ENCODE results near the gene B3GALNT2. TPM values are rescaled to one million over a fixed set of nuclear protein-coding genes. Genes with fewer than 3 reads are reported as not detected.

B3GALNT2 gene
- total RNA-seq, 1 donor from 2014 or later: 16.1 TPM

DNA sequence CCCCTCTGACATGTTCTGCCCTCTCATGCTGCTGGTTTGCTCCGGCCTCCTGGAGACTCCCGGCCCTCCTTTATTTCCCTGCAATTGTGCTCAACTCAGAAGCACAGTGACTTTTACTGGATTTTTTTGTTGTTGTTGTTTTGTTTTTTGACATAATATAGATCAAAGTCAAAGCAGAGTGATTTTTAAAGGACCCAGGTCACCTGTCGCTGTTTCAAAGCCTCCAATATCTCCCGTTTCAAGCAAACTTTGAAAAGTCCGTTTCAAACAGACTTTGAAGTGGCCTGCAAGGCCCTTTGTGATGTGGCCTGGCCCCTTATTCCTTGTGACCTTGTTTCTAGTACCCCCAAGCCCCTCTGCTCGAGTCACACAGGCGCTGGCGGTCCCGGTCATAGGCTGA is 78.9 kb downstream of the B3GALNT2 start:
- no peaks in the 10 kb centered on the region for H3K9me3 Mint-ChIP-seq
- no peaks in the 10 kb centered on the region for H3K27me3 Mint-ChIP-seq
- peaks cover 2% of the 10 kb centered on the region for H3K36me3 Mint-ChIP-seq (ENCODE audit: low read depth)
- intact Hi-C loops (cut with micrococcal nuclease): no loop called here
- no peak overlapping the region for H3K27ac Mint-ChIP-seq
- peaks cover 13% of the 10 kb centered on the region for H3K4me1 Mint-ChIP-seq
- DNase-seq: no peak
- H3K4me3 Mint-ChIP-seq: no peak overlapping the region

DNA sequence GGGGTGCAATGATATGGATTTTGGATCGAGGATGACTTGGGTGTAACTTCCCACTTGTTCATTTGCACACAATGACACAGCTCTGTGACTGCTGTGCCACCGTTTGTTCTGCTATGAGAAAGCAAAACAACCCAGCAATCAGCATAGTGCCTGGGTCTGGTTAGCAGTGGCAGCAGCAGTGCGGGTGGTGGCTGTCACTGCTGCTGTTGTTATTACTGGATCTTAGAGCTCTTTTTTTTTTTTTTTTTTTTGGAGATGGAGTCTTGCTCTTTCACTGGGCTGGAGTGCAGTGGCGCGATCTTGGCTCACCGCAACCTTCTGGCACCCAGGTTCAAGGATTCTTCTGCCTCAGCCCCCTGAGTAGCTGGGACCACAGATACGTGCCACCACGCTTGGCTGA is 80.2 kb downstream of the B3GALNT2 start:
- Mint-ChIP-seq H3K4me3 (no peak overlapping the region), H3K9me3 (no peaks in the 10 kb centered on the region), H3K4me1 (peaks cover 13% of the 10 kb centered on the region), H3K36me3 (ENCODE audit: low read depth) (peaks cover 2% of the 10 kb centered on the region), H3K27me3 (no peaks in the 10 kb centered on the region), H3K27ac (no peak overlapping the region)
- intact Hi-C loops (cut with micrococcal nuclease): no loop called here
- no peak for DNase-seq

DNA sequence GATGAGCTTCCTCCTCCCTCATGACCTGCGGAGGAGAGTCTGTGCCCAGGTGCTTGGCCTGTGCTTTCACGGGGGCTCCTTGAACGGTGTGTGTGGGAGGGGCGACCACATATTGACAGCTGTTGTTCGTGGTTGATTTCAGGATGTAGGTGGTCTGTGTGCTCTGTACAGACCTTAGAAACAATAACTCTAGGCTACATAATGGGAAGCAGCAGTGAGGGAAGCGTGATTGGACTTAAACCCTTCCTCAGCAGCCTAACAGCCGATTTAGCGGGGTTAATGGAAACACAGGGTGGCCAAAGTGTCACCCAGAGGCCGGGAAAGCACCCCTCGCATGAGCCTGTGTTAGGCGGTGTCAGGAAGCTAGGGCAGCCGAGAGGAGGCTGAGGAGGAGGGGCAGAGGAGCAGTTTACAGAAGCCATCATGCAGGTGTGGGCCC is 81.0 kb downstream of the B3GALNT2 start:
- Mint-ChIP-seq H3K4me3 (peak overlapping the region; percentile 3), H3K4me1 (peaks cover 13% of the 10 kb centered on the region), H3K9me3 (no peaks in the 10 kb centered on the region), H3K27me3 (no peaks in the 10 kb centered on the region), H3K27ac (peak overlapping the region; percentile 34), H3K36me3 (ENCODE audit: low read depth) (peaks cover under 1% of the 10 kb centered on the region)
- intact Hi-C loops (cut with micrococcal nuclease): no loop called here
- DNase-seq: peak; percentile 70

DNA sequence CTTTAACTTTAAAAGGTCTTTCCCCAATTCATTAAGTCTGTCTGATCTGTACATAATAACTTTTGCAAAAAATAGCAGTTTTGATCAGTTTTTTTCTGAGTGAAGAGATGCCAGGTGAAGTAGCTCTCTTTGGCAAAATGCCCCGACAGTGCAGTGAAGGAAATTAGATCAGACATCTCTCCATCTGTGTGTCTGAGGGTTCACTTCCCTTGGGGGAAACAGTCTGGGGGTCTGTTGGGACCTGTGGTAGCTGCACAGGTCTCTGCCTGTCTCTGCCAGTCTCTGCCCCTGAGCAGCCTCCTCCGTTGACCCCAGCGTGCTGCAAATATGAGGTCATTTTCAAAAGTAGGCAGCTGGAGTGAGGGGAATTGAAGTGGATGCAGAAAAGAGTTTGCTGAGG is 82.5 kb downstream of the B3GALNT2 start:
- Mint-ChIP-seq H3K27ac (no peak overlapping the region), H3K36me3 (ENCODE audit: low read depth) (peaks cover 2% of the 10 kb centered on the region), H3K9me3 (no peaks in the 10 kb centered on the region), H3K4me3 (no peak overlapping the region), H3K4me1 (peaks cover 13% of the 10 kb centered on the region), H3K27me3 (no peaks in the 10 kb centered on the region)
- no peak for DNase-seq
- intact Hi-C loops (cut with micrococcal nuclease): no loop called here

DNA sequence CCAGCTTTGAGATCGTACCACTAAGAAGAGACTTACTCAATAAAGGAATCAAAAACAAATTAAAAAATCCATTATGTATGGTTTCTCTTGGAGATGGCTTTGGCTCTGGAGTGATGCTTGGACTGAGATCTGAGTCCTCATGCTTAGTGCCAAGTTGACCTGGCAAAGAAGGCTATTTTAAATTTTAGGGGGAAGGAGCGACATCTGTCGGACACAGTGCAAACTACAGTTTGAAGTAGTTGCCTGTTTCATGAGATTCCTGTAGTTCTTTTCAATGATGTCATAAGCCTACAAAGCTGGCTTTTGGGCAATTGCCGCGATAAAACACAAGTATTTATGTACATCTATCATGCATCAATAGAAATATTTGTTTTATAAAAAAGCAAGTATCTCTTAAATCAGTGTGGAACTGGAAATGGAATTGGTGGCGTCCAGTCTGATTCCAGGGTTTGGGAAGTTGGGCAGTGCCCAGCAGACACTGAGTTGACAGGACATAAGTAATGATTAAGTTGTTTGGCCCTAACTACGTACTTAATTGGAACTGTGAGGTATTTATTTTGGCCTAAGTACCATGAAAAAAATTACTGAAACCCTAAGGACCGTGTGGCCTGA is 87.1 kb downstream of the B3GALNT2 start:
- intact Hi-C loops (cut with micrococcal nuclease): loop anchor here (1.0 to 5.0 kb wide), 5 partner anchors 89 to 920 kb away; partner anchors contain the start of genes ARID4B and GGPS1
- DNase-seq: peak; percentile 89
- Mint-ChIP-seq H3K9me3 (no peaks in the 10 kb centered on the region), H3K36me3 (ENCODE audit: low read depth) (peaks cover 4% of the 10 kb centered on the region), H3K27ac (no peak overlapping the region), H3K4me3 (no peak overlapping the region), H3K4me1 (peaks cover 2% of the 10 kb centered on the region), H3K27me3 (no peaks in the 10 kb centered on the region)

DNA sequence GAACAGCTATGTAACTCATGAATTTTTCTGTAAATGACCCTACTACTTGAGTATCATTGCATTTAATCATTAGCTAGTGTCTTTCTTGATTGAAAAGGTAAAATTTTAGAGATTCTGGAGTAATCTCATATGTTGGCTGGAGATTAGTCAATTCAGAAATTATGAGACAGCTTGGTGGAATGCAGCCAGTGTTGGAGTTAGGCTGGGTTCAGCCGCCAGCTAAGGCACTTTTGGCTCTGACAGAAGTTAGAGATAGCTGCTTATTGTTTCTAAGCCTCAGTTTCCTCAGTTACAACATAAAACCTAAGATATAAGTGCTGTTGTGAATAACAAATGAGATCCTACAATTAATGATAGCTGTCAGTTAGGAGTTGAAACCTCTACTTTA is 87.6 kb downstream of the B3GALNT2 start:
- intact Hi-C loops (cut with micrococcal nuclease): loop anchor here (1.0 to 5.0 kb wide), 5 partner anchors 88 to 919 kb away; partner anchors contain the start of genes ARID4B and GGPS1
- Mint-ChIP-seq H3K9me3 (no peaks in the 10 kb centered on the region), H3K4me1 (peaks cover 6% of the 10 kb centered on the region), H3K4me3 (no peak overlapping the region), H3K27ac (no peak overlapping the region), H3K27me3 (no peaks in the 10 kb centered on the region), H3K36me3 (ENCODE audit: low read depth) (peaks cover 4% of the 10 kb centered on the region)
- DNase-seq: no peak

DNA sequence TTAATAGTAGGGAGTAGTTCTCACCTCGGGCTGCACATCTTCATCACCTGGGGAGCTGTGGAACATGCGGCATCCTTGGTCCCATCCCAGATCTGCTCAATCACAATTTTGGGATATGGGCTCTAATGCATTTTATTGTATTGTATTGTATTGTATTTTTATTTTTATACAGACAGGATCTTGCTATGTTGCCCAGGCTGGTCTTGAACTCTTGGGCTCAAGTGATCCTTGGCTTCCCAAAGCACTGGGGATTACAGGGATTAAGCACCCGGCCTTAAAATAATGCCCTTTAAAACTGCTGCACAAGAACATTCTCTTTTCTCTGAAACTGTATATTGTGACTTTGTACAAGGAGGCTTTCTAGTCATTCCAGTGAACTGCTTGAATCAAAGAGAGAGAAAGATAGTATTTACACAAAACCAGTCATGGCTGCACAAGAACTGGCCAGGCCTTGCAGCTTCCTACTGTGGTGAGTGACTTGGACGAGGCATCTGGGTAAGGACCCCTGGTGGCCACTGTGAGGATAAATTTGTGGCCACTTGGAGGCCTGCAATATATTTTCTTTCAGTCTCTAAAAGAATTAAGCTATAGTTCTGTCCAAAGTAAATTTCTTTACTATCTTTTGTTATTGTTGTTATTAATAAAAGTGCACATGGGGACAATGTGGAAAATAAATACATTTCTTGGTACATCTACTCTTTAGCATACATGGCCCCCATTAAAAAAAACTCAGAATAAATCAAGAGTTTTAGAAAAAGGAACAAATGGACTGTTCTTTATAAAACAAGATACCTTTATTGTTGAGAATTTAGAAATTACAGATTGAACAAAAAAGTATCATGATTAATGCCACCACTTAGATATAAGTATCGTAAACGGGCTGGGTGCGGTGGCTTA is 89.0 kb downstream of the B3GALNT2 start:
- DNase-seq: peak; percentile 87
- intact Hi-C loops (cut with micrococcal nuclease): loop anchor here (1.0 to 5.0 kb wide), 2 partner anchors 254 to 918 kb away; partner anchors contain the start of gene RBM34
- no peak overlapping the region for H3K4me3 Mint-ChIP-seq
- peaks cover 4% of the 10 kb centered on the region for H3K36me3 Mint-ChIP-seq (ENCODE audit: low read depth)
- H3K9me3 Mint-ChIP-seq: no peaks in the 10 kb centered on the region
- H3K27ac Mint-ChIP-seq: no peak overlapping the region
- no peaks in the 10 kb centered on the region for H3K27me3 Mint-ChIP-seq
- peaks cover 6% of the 10 kb centered on the region for H3K4me1 Mint-ChIP-seq

DNA sequence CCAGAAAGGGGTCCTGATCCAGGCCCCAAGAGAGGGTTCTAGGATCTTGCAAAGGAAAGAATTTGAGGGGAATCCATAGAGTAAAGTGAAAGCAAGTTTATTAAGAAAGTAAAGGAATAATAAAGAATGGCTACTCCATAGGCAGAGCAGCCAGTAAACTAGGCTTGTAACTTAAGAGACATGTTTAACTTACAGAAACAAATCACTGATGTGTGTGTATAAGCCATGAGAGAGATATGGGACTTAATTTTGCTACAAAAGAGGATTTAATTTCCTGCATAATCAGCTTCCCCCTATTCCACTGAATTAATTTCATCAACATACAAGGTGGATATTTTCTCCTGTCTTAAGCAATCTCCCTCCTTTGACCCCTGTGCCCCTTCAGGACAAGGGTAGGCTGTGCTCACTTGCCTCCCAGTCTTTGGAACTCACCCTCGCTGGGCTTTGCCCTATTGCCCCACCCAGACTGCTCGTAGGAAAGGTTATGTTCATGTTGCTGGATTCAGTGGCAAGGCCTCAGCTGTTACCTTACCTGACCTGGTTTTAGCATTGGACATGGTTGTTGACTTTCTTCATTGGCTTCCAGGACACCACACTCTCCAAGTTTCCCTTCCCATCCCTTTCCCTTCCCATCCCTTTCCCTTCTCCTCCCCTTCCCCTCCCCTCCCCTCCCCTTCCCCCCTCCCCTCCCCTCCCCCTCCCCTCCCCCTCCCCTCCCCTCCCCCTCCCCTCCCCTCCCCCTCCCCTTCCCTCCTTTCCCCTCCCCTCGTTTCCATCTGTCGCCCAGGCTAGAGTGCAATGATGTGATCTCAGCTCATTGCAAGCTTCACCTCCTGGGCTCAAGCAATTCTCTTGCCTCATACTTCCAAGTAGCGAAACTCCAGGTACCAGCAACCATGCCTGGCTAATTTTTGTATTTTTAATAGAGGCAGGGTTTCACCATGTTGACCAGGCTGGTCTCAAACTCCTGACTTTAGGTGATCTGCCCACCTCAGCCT is 92.5 kb downstream of the B3GALNT2 start:
- DNase-seq: no peak
- Mint-ChIP-seq H3K27me3 (no peaks in the 10 kb centered on the region), H3K27ac (peak overlapping the region; percentile 60), H3K36me3 (ENCODE audit: low read depth) (peaks cover 2% of the 10 kb centered on the region), H3K9me3 (no peaks in the 10 kb centered on the region), H3K4me3 (no peak overlapping the region), H3K4me1 (peaks cover 6% of the 10 kb centered on the region)
- intact Hi-C loops (cut with micrococcal nuclease): no loop called here

DNA sequence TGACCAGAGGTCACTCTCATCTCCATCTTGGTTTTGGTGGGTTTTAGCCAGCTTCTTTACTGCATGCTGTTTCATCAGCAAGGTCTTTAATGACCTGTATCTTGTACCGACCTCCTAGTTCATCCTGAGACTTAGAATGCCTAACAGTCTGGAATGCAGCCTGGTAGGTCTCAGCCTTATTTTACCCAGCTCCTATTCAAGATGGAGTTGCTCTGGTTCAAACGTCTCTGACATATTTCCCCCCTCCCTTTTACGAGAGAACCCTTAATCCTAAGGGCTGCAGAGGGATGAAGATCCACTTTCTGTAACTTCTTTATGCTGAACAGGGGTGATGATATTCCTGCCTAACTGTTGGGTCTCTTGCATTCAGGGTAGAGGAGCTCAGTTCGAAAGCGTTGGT is 93.8 kb downstream of the B3GALNT2 start:
- Mint-ChIP-seq H3K27me3 (no peaks in the 10 kb centered on the region), H3K9me3 (no peaks in the 10 kb centered on the region), H3K4me1 (peaks cover 6% of the 10 kb centered on the region), H3K27ac (no peak overlapping the region), H3K36me3 (ENCODE audit: low read depth) (peaks cover 2% of the 10 kb centered on the region), H3K4me3 (no peak overlapping the region)
- no peak for DNase-seq
- intact Hi-C loops (cut with micrococcal nuclease): no loop called here

DNA sequence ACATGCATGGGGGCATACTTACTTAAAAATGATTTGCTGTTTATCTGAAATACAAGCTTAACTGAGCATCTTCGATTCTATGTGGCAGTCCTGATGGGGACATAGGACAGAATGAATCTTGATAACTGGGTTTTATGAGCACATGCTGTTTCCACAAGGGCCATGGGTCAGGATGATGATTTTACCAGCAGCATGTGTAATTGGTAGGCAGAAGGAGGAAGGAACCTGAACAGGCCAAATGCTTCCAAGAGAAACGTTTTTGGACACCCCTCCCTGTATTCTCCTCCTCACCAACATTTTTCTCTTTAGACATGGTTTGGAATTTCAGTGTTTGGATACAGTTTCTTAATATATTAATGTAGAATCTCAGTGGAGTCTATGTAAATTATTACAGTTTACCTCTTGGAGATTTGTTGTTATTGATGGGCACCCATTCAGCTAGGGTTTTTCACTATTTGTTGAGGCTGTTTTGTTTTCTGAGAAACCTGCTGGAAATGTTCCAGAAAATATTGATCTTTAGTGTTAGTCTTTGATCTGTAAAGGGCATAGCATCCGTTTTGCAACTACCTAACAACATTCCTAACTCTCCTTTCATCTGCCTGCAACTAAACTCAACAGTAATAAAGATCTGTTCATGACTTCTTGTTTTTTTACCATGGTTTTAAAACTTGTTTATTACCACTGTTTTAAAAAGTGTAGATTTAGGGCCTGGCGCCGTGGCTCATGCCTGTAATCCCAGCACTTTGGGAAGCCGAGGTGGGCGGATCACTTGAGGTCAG is 95.0 kb downstream of the B3GALNT2 start:
- Mint-ChIP-seq H3K4me3 (no peak overlapping the region), H3K36me3 (ENCODE audit: low read depth) (peaks cover under 1% of the 10 kb centered on the region), H3K27me3 (no peaks in the 10 kb centered on the region), H3K27ac (no peak overlapping the region), H3K4me1 (peaks cover 6% of the 10 kb centered on the region), H3K9me3 (no peaks in the 10 kb centered on the region)
- no peak for DNase-seq
- intact Hi-C loops (cut with micrococcal nuclease): no loop called here

DNA sequence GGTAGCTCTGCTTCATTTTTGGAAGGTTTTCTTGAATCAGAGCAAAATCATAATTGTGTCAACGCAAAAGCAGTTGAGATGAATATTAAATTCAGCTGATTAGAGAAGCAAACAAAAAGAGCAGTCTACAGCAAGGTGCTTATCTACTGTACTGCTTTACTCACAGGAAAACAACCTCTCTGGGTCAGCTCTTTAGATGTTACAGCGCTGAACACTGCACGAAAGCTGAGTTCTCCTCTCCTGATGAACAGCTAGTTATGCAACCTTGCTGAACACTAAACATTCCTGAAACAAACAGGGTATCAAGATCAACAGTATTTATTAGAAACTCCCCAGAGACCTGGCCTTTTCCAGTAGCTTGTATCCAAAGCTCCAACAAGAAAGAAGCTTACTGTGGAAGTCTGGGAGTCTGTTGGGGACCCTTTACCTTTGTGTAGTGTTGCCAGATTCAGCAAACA is 95.7 kb downstream of the B3GALNT2 start:
- no peaks in the 10 kb centered on the region for H3K27me3 Mint-ChIP-seq
- peaks cover 6% of the 10 kb centered on the region for H3K4me1 Mint-ChIP-seq

DNA sequence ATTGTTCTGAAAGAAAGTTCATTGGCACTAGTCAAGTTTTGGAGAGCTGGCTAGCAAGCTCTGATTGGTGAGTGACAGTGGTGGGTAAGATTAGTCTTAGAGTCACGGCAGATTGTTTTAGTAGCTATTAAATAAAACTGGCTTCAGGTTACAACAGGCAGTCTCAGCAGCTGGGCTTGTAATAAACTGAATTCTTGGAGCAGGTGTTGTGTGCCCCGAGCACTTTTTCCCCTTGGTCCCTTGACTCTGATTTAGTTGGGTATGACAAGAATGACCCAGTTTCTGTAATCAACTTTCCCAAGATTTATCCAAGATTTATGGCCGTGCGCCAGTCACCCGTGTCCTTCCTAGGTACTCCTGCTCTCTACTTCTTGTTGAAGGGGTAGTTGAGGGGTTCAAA is 96.8 kb downstream of the B3GALNT2 start:
- H3K36me3 Mint-ChIP-seq (ENCODE audit: low read depth): peaks cover 2% of the 10 kb centered on the region
- H3K9me3 Mint-ChIP-seq: no peaks in the 10 kb centered on the region
- DNase-seq: no peak
- H3K27me3 Mint-ChIP-seq: no peaks in the 10 kb centered on the region
- intact Hi-C loops (cut with micrococcal nuclease): no loop called here
- H3K27ac Mint-ChIP-seq: no peak overlapping the region
- H3K4me1 Mint-ChIP-seq: peaks cover 6% of the 10 kb centered on the region
- no peak overlapping the region for H3K4me3 Mint-ChIP-seq

More for the DNA sequence above, 95.7 kb downstream of the B3GALNT2 start:
- intact Hi-C loops (cut with micrococcal nuclease): no loop called here
- Mint-ChIP-seq H3K27ac (no peak overlapping the region), H3K4me3 (no peak overlapping the region), H3K9me3 (no peaks in the 10 kb centered on the region), H3K36me3 (ENCODE audit: low read depth) (peaks cover under 1% of the 10 kb centered on the region)
- no peak for DNase-seq

DNA sequence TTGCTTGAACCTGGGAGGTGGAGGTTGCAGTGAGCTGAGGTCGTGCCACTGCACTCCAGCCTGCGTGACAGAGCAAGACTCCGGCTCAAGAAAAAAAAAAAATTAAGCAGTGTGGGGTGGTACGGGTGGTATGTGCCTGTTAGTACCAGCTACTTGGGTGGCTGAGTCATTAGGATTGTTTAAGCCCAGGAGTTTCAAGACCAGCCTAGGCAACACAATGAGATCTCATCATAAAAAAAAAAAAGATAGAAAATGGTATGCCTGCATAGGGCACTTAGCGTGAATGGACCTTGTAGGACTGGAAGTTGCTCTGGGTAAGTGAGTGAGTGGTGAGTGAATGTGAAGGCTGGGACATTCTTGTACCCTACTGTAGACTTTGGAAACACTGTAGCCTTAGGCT is 100.1 kb downstream of the B3GALNT2 start:
- H3K27me3 Mint-ChIP-seq: no peaks in the 10 kb centered on the region
- no peak for DNase-seq
- H3K36me3 Mint-ChIP-seq (ENCODE audit: low read depth): peaks cover 2% of the 10 kb centered on the region
- no peaks in the 10 kb centered on the region for H3K4me1 Mint-ChIP-seq
- intact Hi-C loops (cut with micrococcal nuclease): no loop called here
- H3K4me3 Mint-ChIP-seq: no peak overlapping the region
- no peaks in the 10 kb centered on the region for H3K9me3 Mint-ChIP-seq
- H3K27ac Mint-ChIP-seq: peak overlapping the region; percentile 53
